SK-N-MC (cell line): ENCODE results near the gene KAT8.
"Not testable (repeated sequence)": the region's sequence is repeated elsewhere in the genome, so short reads cannot be mapped to it uniquely, and the experiment has no call there.

ENCODE experiments used
- DNase-seq: peaks from one replicate; pipeline ENCODE4 v3.0.0-alpha.2; 2011; ENCODE audit warnings: low read depth, low spot score
- H3K27ac ChIP-seq: fragments of 200-600 bp; sonication (generic); 2 replicates; pipeline ENCODE4 v1.5.1; 2016; ENCODE audit warnings: mixed run types
- H3K36me3 ChIP-seq: fragments of 200-600 bp; sonication (generic); 2 replicates; pipeline ENCODE4 v1.6.1; 2017; ENCODE audit warnings: antibody characterized with exemption, low read length, mixed read lengths; ENCODE audit not compliant: insufficient read depth
- H3K4me3 ChIP-seq: fragments of 200-600 bp; sonication (generic); 2 replicates; pipeline ENCODE4 v1.5.1; 2016
- H3K9ac ChIP-seq: fragments of 200-600 bp; sonication (generic); 2 replicates; pipeline ENCODE4 v1.8.0; 2017; ENCODE audit warnings: mixed run types, mixed read lengths; ENCODE audit not compliant: insufficient read length
- H3K9me3 ChIP-seq: fragments of 200-600 bp; sonication (generic); 2 replicates; pipeline ENCODE4 v1.6.1; 2017; ENCODE audit warnings: low read depth, mild to moderate bottlenecking, antibody characterized with exemption, low read length, moderate library complexity, mixed read lengths
- EZH2 ChIP-seq: fragments of 200-600 bp; sonication (generic); IDR thresholded peaks from one replicate; pipeline ENCODE4 v1.6.1; 2017; ENCODE audit warnings: antibody characterized with exemption
- FOXP2 ChIP-seq: optimal IDR thresholded peaks from 2 replicates; pipeline ENCODE3; 2011; ENCODE audit warnings: mild to moderate bottlenecking, moderate library complexity; ENCODE audit not compliant: insufficient read depth; ENCODE audit errors: extremely low read length, control extremely low read depth
- POLR2AphosphoS5 ChIP-seq: IDR thresholded peaks from 2 replicates; pipeline ENCODE4 v1.6.1; 2012; ENCODE audit warnings: mild to moderate bottlenecking, low read depth, low read length, borderline replicate concordance

The KAT8 gene

GRCh38 chr16:31094424-31095120 lies 22.9 kb upstream of the KAT8 start, which contains the start of gene VKORC1:
Gene VKORC1, minus strand, starts transcription at chr16:31094797. Its CDS starts 68 bp downstream, at chr16:31094729.
- H3K27ac ChIP-seq = peak within 1 kb of the TSS; percentile 78
- H3K36me3 ChIP-seq = peaks cover 12% of the 10 kb centered on the region; the same call in 1 of the 2 replicates
- peak within 1 kb of the TSS; percentile 89 for H3K9ac ChIP-seq
- H3K9me3 ChIP-seq = no peaks in the 10 kb centered on the region
- peak within 1 kb of the TSS; percentile 93 for H3K4me3 ChIP-seq
- TF ChIP-seq FOXP2 (no peak), POLR2AphosphoS5 (peak; percentile 84)
- DNase-seq = peak; percentile 76

- Histone ChIP-seq H3K4me3 (no peak overlapping the region), H3K9ac (no peak overlapping the region), H3K9me3 (no peaks in the 10 kb centered on the region), H3K27ac (no peak overlapping the region), H3K36me3 (no peaks in the 10 kb centered on the region)
- no peak for DNase-seq
- TF ChIP-seq FOXP2 (no peak), POLR2AphosphoS5 (no peak), EZH2 (no peak)
Measured at GRCh38 chr16:31099860-31100638, 17.4 kb upstream of the KAT8 start.

GRCh38 chr16:31100876-31101641 lies 16.4 kb upstream of the KAT8 start:
- H3K4me3 ChIP-seq, H3K27ac ChIP-seq, H3K36me3 ChIP-seq, DNase-seq, H3K9me3 ChIP-seq, H3K9ac ChIP-seq: not testable (repeated sequence)

- no peak overlapping the region for H3K27ac ChIP-seq
- H3K9me3 ChIP-seq = no peaks in the 10 kb centered on the region
- peaks cover 10% of the 10 kb centered on the region; the same call in 1 of the 2 replicates for H3K36me3 ChIP-seq
- no peak overlapping the region for H3K4me3 ChIP-seq
- TF ChIP-seq POLR2AphosphoS5 (no peak), FOXP2 (no peak), EZH2 (no peak)
- H3K9ac ChIP-seq = no peak overlapping the region
- DNase-seq = no peak
Measured at GRCh38 chr16:31105677-31106213, 11.7 kb upstream of the KAT8 start.

- no peak for TF ChIP-seq EZH2
- TF ChIP-seq FOXP2 = no peak
- TF ChIP-seq POLR2AphosphoS5 = no peak
- H3K9ac ChIP-seq = no peak overlapping the region
- no peak overlapping the region for H3K27ac ChIP-seq
- no peak for DNase-seq
- no peak overlapping the region for H3K4me3 ChIP-seq
- peaks cover 20% of the 10 kb centered on the region; the same call in 1 of the 2 replicates for H3K36me3 ChIP-seq
- no peaks in the 10 kb centered on the region for H3K9me3 ChIP-seq
Measured at GRCh38 chr16:31106509-31107464, 10.7 kb upstream of the KAT8 start.

- DNase-seq = no peak
- H3K27ac ChIP-seq = no peak overlapping the region
- H3K9ac ChIP-seq = no peak overlapping the region
- no peak for TF ChIP-seq POLR2AphosphoS5
- no peak for TF ChIP-seq EZH2
- TF ChIP-seq FOXP2 = no peak
- no peaks in the 10 kb centered on the region for H3K9me3 ChIP-seq
- H3K4me3 ChIP-seq = no peak overlapping the region; the same call in 1 of the 2 replicates
- H3K36me3 ChIP-seq = peaks cover 26% of the 10 kb centered on the region; the same call in 1 of the 2 replicates
Measured at GRCh38 chr16:31107465-31107867, 10.0 kb upstream of the KAT8 start.

- no peak for DNase-seq
- no peak within 1 kb of the TSS for H3K27ac ChIP-seq
- peak within 1 kb of the TSS; percentile 95 for H3K4me3 ChIP-seq
- TF ChIP-seq POLR2AphosphoS5 (peak; percentile 73), EZH2 (no peak)
- peak within 1 kb of the TSS; percentile 81 for H3K9ac ChIP-seq
- peaks cover 27% of the 10 kb centered on the region; the same call in 1 of the 2 replicates for H3K36me3 ChIP-seq
- no peaks in the 10 kb centered on the region for H3K9me3 ChIP-seq
Measured at GRCh38 chr16:31108035-31108793, 9.2 kb upstream of the KAT8 start, which contains the start of gene BCKDK. Gene BCKDK, plus strand, starts transcription at chr16:31108386. Its CDS starts 838 bp downstream, at chr16:31109224.
